Measurements from ENCODE around the gene TDP2.

DNA sequence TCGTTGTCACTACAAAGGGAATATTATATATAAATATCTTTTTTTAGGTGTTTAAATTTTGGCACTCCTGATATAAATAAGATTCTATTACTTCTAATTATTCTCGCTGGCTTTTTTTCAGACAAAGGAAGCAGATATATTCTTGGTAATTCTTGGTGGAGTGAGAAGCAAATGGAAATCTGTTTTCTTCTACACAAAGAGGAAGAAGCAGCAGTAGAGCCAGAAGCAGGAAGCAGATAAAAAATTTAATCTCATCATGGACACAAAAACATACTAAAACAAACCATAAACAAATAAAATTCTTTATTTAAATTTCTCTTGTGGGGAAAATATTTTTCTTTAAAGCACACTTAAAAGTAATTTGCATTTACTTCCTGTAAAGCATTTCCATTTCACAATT lies 17.0 kb downstream of the TDP2 start:
- TF ChIP-seq YY1 (IDR thresholded peaks at IDR 0.05; ENCODE audit: insufficient read depth, insufficient read length) = no peak
- no peak for TF ChIP-seq ZNF274 (IDR thresholded peaks at IDR 0.05; ENCODE audit: low read depth, low read length)
- no peak for TF ChIP-seq SUZ12 (IDR thresholded peaks at IDR 0.05; ENCODE audit: extremely low read depth, insufficient read depth, insufficient read length)
